Activated naive CD8-positive, alpha-beta T cell (primary cell): ENCODE results near the gene GARS1.
"Not testable (repeated sequence)": the region's sequence is repeated elsewhere in the genome, so short reads cannot be mapped to it uniquely, and the experiment has no call there.

Experiments
- H3K27ac Mint-ChIP-seq: one replicate; pipeline ENCODE4 v1.8.0; 2021; ENCODE audit warnings: mixed read lengths
- H3K27me3 Mint-ChIP-seq: one replicate; pipeline ENCODE4 v1.8.0; 2021; ENCODE audit warnings: mixed read lengths
- H3K36me3 Mint-ChIP-seq: one replicate; pipeline ENCODE4 v1.8.0; 2021; ENCODE audit warnings: mixed read lengths
- H3K4me1 Mint-ChIP-seq: one replicate; pipeline ENCODE4 v1.8.0; 2021; ENCODE audit warnings: low read depth, mixed read lengths
- H3K4me3 Mint-ChIP-seq: one replicate; pipeline ENCODE4 v1.8.0; 2021; ENCODE audit warnings: mild to moderate bottlenecking, mixed read lengths
- H3K9me3 Mint-ChIP-seq: one replicate; pipeline ENCODE4 v1.8.0; 2021; ENCODE audit warnings: low read depth, mixed read lengths

The GARS1 gene

GRCh38 chr7:30563326-30563942 is 31.2 kb upstream of the GARS1 start:
- peaks cover 7% of the 10 kb centered on the region for H3K36me3 Mint-ChIP-seq
- H3K27me3 Mint-ChIP-seq: no peaks in the 10 kb centered on the region
- no peak overlapping the region for H3K27ac Mint-ChIP-seq
- H3K4me3 Mint-ChIP-seq: no peak overlapping the region
- no peaks in the 10 kb centered on the region for H3K4me1 Mint-ChIP-seq
- H3K9me3 Mint-ChIP-seq: no peaks in the 10 kb centered on the region

GRCh38 chr7:30564243-30564892 is 30.3 kb upstream of the GARS1 start:
- Mint-ChIP-seq H3K27me3 (no peaks in the 10 kb centered on the region), H3K4me1 (no peaks in the 10 kb centered on the region), H3K4me3 (no peak overlapping the region), H3K9me3 (no peaks in the 10 kb centered on the region), H3K36me3 (peaks cover 7% of the 10 kb centered on the region), H3K27ac (no peak overlapping the region)

GRCh38 chr7:30566596-30566995 is 28.1 kb upstream of the GARS1 start:
- no peaks in the 10 kb centered on the region for H3K9me3 Mint-ChIP-seq
- H3K4me1 Mint-ChIP-seq: no peaks in the 10 kb centered on the region
- H3K4me3 Mint-ChIP-seq: no peak overlapping the region
- peaks cover 10% of the 10 kb centered on the region for H3K36me3 Mint-ChIP-seq
- H3K27ac Mint-ChIP-seq: no peak overlapping the region
- no peaks in the 10 kb centered on the region for H3K27me3 Mint-ChIP-seq

- H3K27ac Mint-ChIP-seq: no peak overlapping the region
- no peaks in the 10 kb centered on the region for H3K9me3 Mint-ChIP-seq
- H3K27me3 Mint-ChIP-seq: no peaks in the 10 kb centered on the region
- H3K4me3 Mint-ChIP-seq: no peak overlapping the region
- no peaks in the 10 kb centered on the region for H3K4me1 Mint-ChIP-seq
- H3K36me3 Mint-ChIP-seq: peaks cover 8% of the 10 kb centered on the region
Observed at GRCh38 chr7:30567081-30567480, 27.6 kb upstream of the GARS1 start.

GRCh38 chr7:30570238-30570637 is 24.4 kb upstream of the GARS1 start:
- not testable (repeated sequence) for H3K27ac Mint-ChIP-seq, H3K4me1 Mint-ChIP-seq, H3K27me3 Mint-ChIP-seq, H3K4me3 Mint-ChIP-seq, H3K9me3 Mint-ChIP-seq
- H3K36me3 Mint-ChIP-seq: peaks cover 10% of the 10 kb centered on the region

GRCh38 chr7:30572212-30572841 is 22.4 kb upstream of the GARS1 start:
- H3K4me1 Mint-ChIP-seq: no peaks in the 10 kb centered on the region
- peaks cover 20% of the 10 kb centered on the region for H3K36me3 Mint-ChIP-seq
- H3K27me3 Mint-ChIP-seq: no peaks in the 10 kb centered on the region
- H3K4me3 Mint-ChIP-seq: no peak overlapping the region
- H3K27ac Mint-ChIP-seq: no peak overlapping the region
- H3K9me3 Mint-ChIP-seq: peaks cover 5% of the 10 kb centered on the region

- Mint-ChIP-seq H3K9me3 (peaks cover 5% of the 10 kb centered on the region), H3K36me3 (peaks cover 26% of the 10 kb centered on the region), H3K4me1 (no peaks in the 10 kb centered on the region), H3K27me3 (no peaks in the 10 kb centered on the region), H3K27ac (no peak overlapping the region), H3K4me3 (no peak overlapping the region)
Observed at GRCh38 chr7:30575910-30576309, 18.8 kb upstream of the GARS1 start.

- H3K4me1 Mint-ChIP-seq: peaks cover 3% of the 10 kb centered on the region
- H3K36me3 Mint-ChIP-seq: peaks cover 24% of the 10 kb centered on the region
- no peak overlapping the region for H3K27ac Mint-ChIP-seq
- H3K4me3 Mint-ChIP-seq: no peak overlapping the region
- H3K27me3 Mint-ChIP-seq: no peaks in the 10 kb centered on the region
- no peaks in the 10 kb centered on the region for H3K9me3 Mint-ChIP-seq
Observed at GRCh38 chr7:30583181-30583580, 11.5 kb upstream of the GARS1 start.

GRCh38 chr7:30584415-30584814 is 10.3 kb upstream of the GARS1 start:
- Mint-ChIP-seq H3K27me3 (no peaks in the 10 kb centered on the region), H3K27ac (no peak overlapping the region), H3K4me3 (no peak overlapping the region), H3K4me1 (peaks cover 12% of the 10 kb centered on the region), H3K9me3 (no peaks in the 10 kb centered on the region), H3K36me3 (peaks cover 25% of the 10 kb centered on the region)

GRCh38 chr7:30584965-30585364 is 9.7 kb upstream of the GARS1 start:
- H3K27ac Mint-ChIP-seq: no peak overlapping the region
- peaks cover 25% of the 10 kb centered on the region for H3K36me3 Mint-ChIP-seq
- no peak overlapping the region for H3K4me3 Mint-ChIP-seq
- no peaks in the 10 kb centered on the region for H3K27me3 Mint-ChIP-seq
- H3K9me3 Mint-ChIP-seq: no peaks in the 10 kb centered on the region
- H3K4me1 Mint-ChIP-seq: peaks cover 18% of the 10 kb centered on the region

GRCh38 chr7:30585675-30586074 is 9.0 kb upstream of the GARS1 start:
- H3K27ac Mint-ChIP-seq: no peak overlapping the region
- H3K27me3 Mint-ChIP-seq: no peaks in the 10 kb centered on the region
- peaks cover 21% of the 10 kb centered on the region for H3K36me3 Mint-ChIP-seq
- H3K4me1 Mint-ChIP-seq: peaks cover 21% of the 10 kb centered on the region
- H3K4me3 Mint-ChIP-seq: no peak overlapping the region
- H3K9me3 Mint-ChIP-seq: no peaks in the 10 kb centered on the region

GRCh38 chr7:30587547-30587946 is 7.1 kb upstream of the GARS1 start:
- H3K4me1 Mint-ChIP-seq: peaks cover 39% of the 10 kb centered on the region
- not testable (repeated sequence) for H3K27me3 Mint-ChIP-seq, H3K9me3 Mint-ChIP-seq, H3K4me3 Mint-ChIP-seq, H3K27ac Mint-ChIP-seq
- H3K36me3 Mint-ChIP-seq: peaks cover 21% of the 10 kb centered on the region

- H3K9me3 Mint-ChIP-seq: no peaks in the 10 kb centered on the region
- H3K36me3 Mint-ChIP-seq: peaks cover 18% of the 10 kb centered on the region
- peaks cover 51% of the 10 kb centered on the region for H3K4me1 Mint-ChIP-seq
- no peaks in the 10 kb centered on the region for H3K27me3 Mint-ChIP-seq
- peak overlapping the region; percentile 25 for H3K4me3 Mint-ChIP-seq
- no peak overlapping the region for H3K27ac Mint-ChIP-seq
Observed at GRCh38 chr7:30589111-30589510, 5.6 kb upstream of the GARS1 start.

GRCh38 chr7:30594048-30594539 is 584 bp upstream of the GARS1 start:
- no peaks in the 10 kb centered on the region for H3K9me3 Mint-ChIP-seq
- H3K4me1 Mint-ChIP-seq: peaks cover 77% of the 10 kb centered on the region
- peak overlapping the region; percentile 100 for H3K4me3 Mint-ChIP-seq
- H3K27ac Mint-ChIP-seq: peak overlapping the region; percentile 99
- peaks cover 12% of the 10 kb centered on the region for H3K36me3 Mint-ChIP-seq
- no peaks in the 10 kb centered on the region for H3K27me3 Mint-ChIP-seq

GRCh38 chr7:30595436-30596013 is 847 bp downstream of the GARS1 start:
- H3K36me3 Mint-ChIP-seq: peaks cover 15% of the 10 kb centered on the region
- peak overlapping the region; percentile 100 for H3K4me3 Mint-ChIP-seq
- peak overlapping the region; percentile 99 for H3K27ac Mint-ChIP-seq
- H3K4me1 Mint-ChIP-seq: peaks cover 67% of the 10 kb centered on the region
- H3K9me3 Mint-ChIP-seq: no peaks in the 10 kb centered on the region
- H3K27me3 Mint-ChIP-seq: no peaks in the 10 kb centered on the region
